Chondrocyte (in vitro differentiated cells): Measurements from ENCODE around the gene ATP1A2. TPM values are rescaled to one million over a fixed set of nuclear protein-coding genes. Genes with fewer than 3 reads are reported as not detected.

Source experiments
- DNase-seq: peaks from one replicate; pipeline ENCODE4 v3.0.0; 2021; ENCODE audit warnings: mixed read lengths, low spot score
- H3K27ac Mint-ChIP-seq: one replicate; pipeline ENCODE4 v1.8.0; 2021; ENCODE audit warnings: mild to moderate bottlenecking, moderate library complexity, mixed read lengths; ENCODE audit not compliant: unreplicated experiment
- H3K27me3 Mint-ChIP-seq: 2 replicates; pipeline ENCODE4 v1.8.0; 2021; ENCODE audit warnings: low read depth, mixed read lengths
- H3K36me3 Mint-ChIP-seq: 2 replicates; pipeline ENCODE4 v1.8.0; 2021; ENCODE audit warnings: low read depth, mixed read lengths
- H3K4me1 Mint-ChIP-seq: 2 replicates; pipeline ENCODE4 v1.8.0; 2021; ENCODE audit warnings: low read depth, mild to moderate bottlenecking, mixed read lengths
- H3K4me3 Mint-ChIP-seq: one replicate; pipeline ENCODE4 v1.8.0; 2021; ENCODE audit warnings: mild to moderate bottlenecking, moderate library complexity, mixed read lengths; ENCODE audit not compliant: unreplicated experiment
- H3K9me3 Mint-ChIP-seq: 2 replicates; pipeline ENCODE4 v1.8.0; 2021; ENCODE audit warnings: low read depth, mixed read lengths
- CTCF ChIP-seq: fragments of 200-600 bp; sonication (generic); IDR thresholded peaks from 2 replicates; pipeline ENCODE4 v1.5.0; 2021; ENCODE audit warnings: antibody characterized with exemption, mild to moderate bottlenecking, moderate library complexity
- total RNA-seq: library from RNA; stranded (reverse); gene quantifications from 3 replicates; pipeline ENCODE4 v1.2.1, GENCODE V29; 2021

Gene ATP1A2
- total RNA-seq, 1 donor from 2014 or later, result 2.9 TPM

GRCh38 chr1:160082487-160082886, 33.1 kb upstream of the ATP1A2 start:
- no peak for TF ChIP-seq CTCF
- no peaks in the 10 kb centered on the region for H3K9me3 Mint-ChIP-seq
- DNase-seq, result no peak
- no peak overlapping the region for H3K4me3 Mint-ChIP-seq
- H3K27ac Mint-ChIP-seq, result no peak overlapping the region
- H3K4me1 Mint-ChIP-seq, result peaks cover 8% of the 10 kb centered on the region
- peaks cover 2% of the 10 kb centered on the region for H3K36me3 Mint-ChIP-seq
- peaks cover 43% of the 10 kb centered on the region for H3K27me3 Mint-ChIP-seq

GRCh38 chr1:160082926-160083325, 32.6 kb upstream of the ATP1A2 start:
- no peak for DNase-seq
- peaks cover 41% of the 10 kb centered on the region for H3K27me3 Mint-ChIP-seq
- H3K36me3 Mint-ChIP-seq, result peaks cover 2% of the 10 kb centered on the region
- no peak for TF ChIP-seq CTCF
- H3K4me3 Mint-ChIP-seq, result no peak overlapping the region
- no peaks in the 10 kb centered on the region for H3K9me3 Mint-ChIP-seq
- H3K4me1 Mint-ChIP-seq, result peaks cover 8% of the 10 kb centered on the region
- no peak overlapping the region for H3K27ac Mint-ChIP-seq

- Mint-ChIP-seq H3K9me3 (no peaks in the 10 kb centered on the region), H3K4me3 (peak overlapping the region; percentile 27), H3K36me3 (peaks cover 2% of the 10 kb centered on the region), H3K4me1 (peaks cover 8% of the 10 kb centered on the region), H3K27me3 (peaks cover 34% of the 10 kb centered on the region), H3K27ac (no peak overlapping the region)
- TF ChIP-seq CTCF, result peak; percentile 81
- no peak for DNase-seq
These were observed 31.4 kb upstream of the ATP1A2 start for GRCh38 chr1:160083968-160084770.

GRCh38 chr1:160084771-160085321, 30.7 kb upstream of the ATP1A2 start:
- H3K27ac Mint-ChIP-seq, result no peak overlapping the region
- H3K9me3 Mint-ChIP-seq, result no peaks in the 10 kb centered on the region
- no peak for TF ChIP-seq CTCF

GRCh38 chr1:160085686-160086455, 29.7 kb upstream of the ATP1A2 start:
- peaks cover 22% of the 10 kb centered on the region for H3K27me3 Mint-ChIP-seq
- no peak for DNase-seq
- peak; percentile 88 for TF ChIP-seq CTCF

More at GRCh38 chr1:160084771-160085321, 30.7 kb upstream of the ATP1A2 start:
- Mint-ChIP-seq H3K4me3 (no peak overlapping the region), H3K4me1 (peaks cover 8% of the 10 kb centered on the region), H3K36me3 (peaks cover 2% of the 10 kb centered on the region), H3K27me3 (peaks cover 31% of the 10 kb centered on the region)
- peak; percentile 64 for DNase-seq

More at GRCh38 chr1:160085686-160086455, 29.7 kb upstream of the ATP1A2 start:
- Mint-ChIP-seq H3K4me1 (peaks cover 7% of the 10 kb centered on the region), H3K9me3 (no peaks in the 10 kb centered on the region), H3K36me3 (peaks cover 4% of the 10 kb centered on the region), H3K27ac (peak overlapping the region; percentile 32), H3K4me3 (no peak overlapping the region)
